Smooth muscle cell (in vitro differentiated cells): ENCODE data around the gene PTH1R. TPM values are rescaled to one million over a fixed set of nuclear protein-coding genes. Genes with fewer than 3 reads are reported as not detected.

Source experiments
- DNase-seq: peaks from one replicate; lab custom pipeline; 2025; ENCODE audit not compliant: unreplicated experiment; lab: John Stamatoyannopoulos, UW
- H2AFZ ChIP-seq: fragments of 200-600 bp; sonication (generic); 2 replicates; pipeline ENCODE4 v1.6.0; 2016; ENCODE audit warnings: antibody characterized with exemption, low read depth, mild to moderate bottlenecking
- H3F3A ChIP-seq: fragments of 200-600 bp; sonication (generic); 2 replicates; pipeline ENCODE4 v1.6.0; 2017; ENCODE audit warnings: antibody characterized with exemption, low read depth
- H3K27ac ChIP-seq: fragments of 200-600 bp; sonication (generic); 2 replicates; pipeline ENCODE4 v1.5.1; 2016; ENCODE audit warnings: low read depth, mild to moderate bottlenecking
- H3K27me3 ChIP-seq: fragments of 200-600 bp; sonication (generic); 2 replicates; pipeline ENCODE4 v1.6.1; 2016; ENCODE audit warnings: low read depth, mild to moderate bottlenecking
- H3K36me3 ChIP-seq: fragments of 200-600 bp; sonication (generic); 2 replicates; pipeline ENCODE4 v1.5.1; 2016; ENCODE audit warnings: low read depth
- H3K4me1 ChIP-seq: fragments of 200-600 bp; sonication (generic); 2 replicates; pipeline ENCODE4 v1.5.1; 2016; ENCODE audit warnings: low read depth
- H3K4me2 ChIP-seq: fragments of 200-600 bp; sonication (generic); 2 replicates; pipeline ENCODE4 v1.6.0; 2016; ENCODE audit warnings: mild to moderate bottlenecking
- H3K4me3 ChIP-seq: fragments of 200-600 bp; sonication (generic); 2 replicates; pipeline ENCODE4 v1.5.1; 2016; ENCODE audit warnings: mild to moderate bottlenecking
- H3K79me2 ChIP-seq: fragments of 200-600 bp; sonication (generic); 2 replicates; pipeline ENCODE4 v1.6.0; 2016; ENCODE audit warnings: low read depth, mild to moderate bottlenecking
- H3K9ac ChIP-seq: fragments of 200-600 bp; sonication (generic); 2 replicates; pipeline ENCODE4 v1.6.0; 2016; ENCODE audit warnings: low read depth
- H3K9me3 ChIP-seq: fragments of 200-600 bp; sonication (generic); replicated peaks from 2 replicates; pipeline ENCODE4 v1.5.1; 2016; ENCODE audit warnings: low read depth
- H4K20me1 ChIP-seq: fragments of 200-600 bp; sonication (generic); 2 replicates; pipeline ENCODE4 v1.6.0; 2016; ENCODE audit warnings: low read depth
- WGBS: methylation state at CpG from one replicate; pipeline ENCODE4 v1.1.7; 2016; ENCODE audit warnings: low lambda C conversion rate; 5-methylcytosine and 5-hydroxymethylcytosine counted together
- polyA plus RNA-seq: library from polyadenylated mRNA; unstranded; fragments of >200 nt; fragmentation: Nextera tagmentation; extraction: Ambion mirVana; gene quantifications from 2 replicates; pipeline ENCODE4 v1.2.1, GENCODE V29; 2016
- total RNA-seq: library from RNA; depleted of rRNA; stranded (reverse); fragments of >200 nt; gene quantifications from 2 replicates; pipeline ENCODE4 v1.2.3, GENCODE V29; 2014
- TF ChIP-seq, protein P1 (sequence below): fragments of 200-600 bp; sonication (generic); IDR thresholded peaks from 2 replicates; pipeline ENCODE4 v1.5.1; 2017; ENCODE audit warnings: borderline replicate concordance, mild to moderate bottlenecking, antibody characterized with exemption; ENCODE audit not compliant: insufficient read depth, poor library complexity, severe bottlenecking

The PTH1R gene
- total and polyA plus RNA-seq, 2 experiments from 2014 or later, result 17.7 to 50.6 TPM

DNA sequence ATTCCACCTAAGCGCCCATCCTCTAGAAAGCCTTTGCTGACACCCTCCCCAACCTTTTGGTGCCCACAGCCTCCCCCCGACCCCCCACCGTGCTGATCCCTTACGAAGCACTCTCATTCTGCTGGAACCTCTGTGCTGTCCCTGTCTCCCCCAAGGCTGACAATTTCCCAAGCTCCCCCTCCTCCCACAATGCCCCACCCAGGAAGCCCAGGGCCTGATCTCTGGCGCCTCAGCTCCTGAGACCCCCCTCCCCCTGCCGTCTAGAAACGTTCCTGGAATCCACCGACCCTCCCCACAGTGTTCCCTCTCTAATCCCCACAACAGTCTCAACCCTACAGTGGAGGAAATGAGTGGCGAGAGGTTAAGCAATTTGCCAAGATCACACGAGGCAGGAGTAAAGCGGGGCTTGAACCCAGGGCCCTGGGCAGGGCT, 32.6 kb upstream of the PTH1R start:
- H3K4me3 ChIP-seq, result peak overlapping the region; percentile 44
- peak overlapping the region; percentile 87 for H3K27ac ChIP-seq
- H3K4me1 ChIP-seq, result peaks cover 14% of the 10 kb centered on the region
- peaks cover 9% of the 10 kb centered on the region for H3K9me3 ChIP-seq
- 13% methylated on average over 6 of the region's 11 CpGs for WGBS
- H4K20me1 ChIP-seq, result no peaks in the 10 kb centered on the region
- no peaks in the 10 kb centered on the region for H3K79me2 ChIP-seq
- no peak for DNase-seq
- peak overlapping the region; percentile 83 for H3K4me2 ChIP-seq
- TF ChIP-seq, protein P1, sequence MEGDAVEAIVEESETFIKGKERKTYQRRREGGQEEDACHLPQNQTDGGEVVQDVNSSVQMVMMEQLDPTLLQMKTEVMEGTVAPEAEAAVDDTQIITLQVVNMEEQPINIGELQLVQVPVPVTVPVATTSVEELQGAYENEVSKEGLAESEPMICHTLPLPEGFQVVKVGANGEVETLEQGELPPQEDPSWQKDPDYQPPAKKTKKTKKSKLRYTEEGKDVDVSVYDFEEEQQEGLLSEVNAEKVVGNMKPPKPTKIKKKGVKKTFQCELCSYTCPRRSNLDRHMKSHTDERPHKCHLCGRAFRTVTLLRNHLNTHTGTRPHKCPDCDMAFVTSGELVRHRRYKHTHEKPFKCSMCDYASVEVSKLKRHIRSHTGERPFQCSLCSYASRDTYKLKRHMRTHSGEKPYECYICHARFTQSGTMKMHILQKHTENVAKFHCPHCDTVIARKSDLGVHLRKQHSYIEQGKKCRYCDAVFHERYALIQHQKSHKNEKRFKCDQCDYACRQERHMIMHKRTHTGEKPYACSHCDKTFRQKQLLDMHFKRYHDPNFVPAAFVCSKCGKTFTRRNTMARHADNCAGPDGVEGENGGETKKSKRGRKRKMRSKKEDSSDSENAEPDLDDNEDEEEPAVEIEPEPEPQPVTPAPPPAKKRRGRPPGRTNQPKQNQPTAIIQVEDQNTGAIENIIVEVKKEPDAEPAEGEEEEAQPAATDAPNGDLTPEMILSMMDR, result no peak
- peaks cover 14% of the 10 kb centered on the region for H3F3A ChIP-seq
- no peaks in the 10 kb centered on the region for H3K27me3 ChIP-seq
- H2AFZ ChIP-seq, result peak overlapping the region; percentile 76
- no peaks in the 10 kb centered on the region for H3K36me3 ChIP-seq
- peak overlapping the region; percentile 74 for H3K9ac ChIP-seq

DNA sequence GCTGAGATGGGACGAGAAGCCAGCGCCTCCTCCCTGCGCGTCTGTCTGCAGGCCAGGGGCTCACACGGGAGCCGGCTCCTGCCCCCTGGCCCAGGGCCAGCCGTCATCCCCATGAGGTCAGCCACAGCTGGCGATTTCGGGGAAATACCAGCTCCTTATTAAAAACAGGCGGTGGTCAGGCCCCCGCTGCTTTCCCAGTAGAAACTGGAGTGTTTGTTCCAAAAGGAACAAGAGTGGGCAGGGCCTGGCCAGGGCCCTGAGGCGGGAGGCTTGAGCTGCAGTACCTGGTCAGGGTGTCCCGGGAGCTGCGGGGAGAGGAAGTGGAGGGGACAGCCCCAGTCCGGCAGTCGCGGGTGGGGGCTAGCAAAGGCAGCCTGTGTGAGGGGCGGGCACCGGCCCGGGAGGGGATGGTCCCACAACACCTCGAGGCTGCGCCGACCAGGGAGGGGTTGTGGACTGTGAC, 32.1 kb upstream of the PTH1R start:
- peak overlapping the region; percentile 76 for H2AFZ ChIP-seq
- H3F3A ChIP-seq, result peaks cover 14% of the 10 kb centered on the region
- no peaks in the 10 kb centered on the region for H3K27me3 ChIP-seq
- peaks cover 9% of the 10 kb centered on the region for H3K9me3 ChIP-seq
- H3K9ac ChIP-seq, result peak overlapping the region; percentile 74
- peak overlapping the region; percentile 87 for H3K27ac ChIP-seq
- H4K20me1 ChIP-seq, result no peaks in the 10 kb centered on the region
- peaks cover 14% of the 10 kb centered on the region for H3K4me1 ChIP-seq
- H3K4me3 ChIP-seq, result peak overlapping the region; percentile 44
- WGBS, result 7% methylated on average over 22 of the region's 23 CpGs
- TF ChIP-seq, protein P1, result no peak
- DNase-seq, result peak; percentile 85
- H3K4me2 ChIP-seq, result peak overlapping the region; percentile 83
- H3K36me3 ChIP-seq, result no peaks in the 10 kb centered on the region
- H3K79me2 ChIP-seq, result no peaks in the 10 kb centered on the region

DNA sequence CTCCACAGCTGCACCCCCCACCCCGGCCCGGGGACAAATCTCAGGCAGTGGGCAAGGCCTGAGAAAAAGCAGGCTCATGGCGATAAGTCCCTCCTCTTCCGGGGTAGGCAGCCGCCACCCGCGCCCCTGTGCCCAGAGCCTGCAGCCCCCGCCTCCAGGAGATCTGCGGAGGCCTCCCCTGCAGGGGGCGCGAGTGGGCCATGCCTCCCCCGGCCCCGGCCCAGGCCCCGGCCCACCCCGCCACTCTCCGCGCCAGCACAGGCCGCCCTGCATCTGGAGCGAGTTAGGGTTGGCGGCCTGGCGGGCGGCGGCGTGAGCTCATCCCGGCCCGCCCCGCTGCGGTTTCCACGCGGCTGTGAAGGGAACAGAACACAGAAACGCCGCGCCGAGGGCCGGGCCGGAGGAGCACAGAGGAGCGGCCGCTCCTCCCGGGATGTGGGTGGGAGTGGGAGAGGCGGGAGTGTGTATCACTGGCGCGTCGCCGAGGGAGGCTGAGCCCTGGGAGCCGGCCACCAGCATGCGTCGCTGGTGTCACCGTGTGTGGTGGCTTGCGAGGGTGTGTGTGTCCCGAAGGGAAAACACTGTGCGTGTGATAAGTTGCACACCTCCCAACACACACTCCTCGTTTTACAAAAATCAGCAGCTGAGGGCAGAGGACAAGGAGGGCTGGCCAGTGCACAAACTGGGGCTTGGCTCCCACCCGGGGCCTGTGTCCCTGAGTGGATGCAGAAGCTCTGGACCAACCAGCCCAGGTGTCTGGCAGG, 31.5 kb upstream of the PTH1R start:
- Histone ChIP-seq H3K4me2 (peak overlapping the region; percentile 83), H3K4me1 (peaks cover 14% of the 10 kb centered on the region), H4K20me1 (no peaks in the 10 kb centered on the region), H3K9ac (peak overlapping the region; percentile 74), H3F3A (peaks cover 14% of the 10 kb centered on the region), H2AFZ (peak overlapping the region; percentile 76), H3K27ac (peak overlapping the region; percentile 87), H3K36me3 (no peaks in the 10 kb centered on the region), H3K27me3 (no peaks in the 10 kb centered on the region), H3K9me3 (peaks cover 8% of the 10 kb centered on the region), H3K4me3 (peak overlapping the region; percentile 44), H3K79me2 (no peaks in the 10 kb centered on the region)
- TF ChIP-seq, protein P1, result peak; percentile 57
- DNase-seq, result peak; percentile 85
- WGBS, result 9% methylated on average over 37 of the region's 53 CpGs
